ENCODE results near the gene MPPED1. TPM values are rescaled to one million over a fixed set of nuclear protein-coding genes. Genes with fewer than 3 reads are reported as not detected.

Gene MPPED1
- total and polyA plus RNA-seq, 2 donors (not counting 1 experiment from before 2014, with no cell fraction given) = 0.13 TPM; not detected in 1

- CTCF ChIA-PET = no interaction called here
- Mint-ChIP-seq H3K4me3 (no peak overlapping the region), H3K4me1 (no peaks in the 10 kb centered on the region), H3K9me3 (ENCODE audit: insufficient read depth) (no peaks in the 10 kb centered on the region), H3K27ac (no peak overlapping the region), H3K27me3 (peaks cover 27% of the 10 kb centered on the region)
- peaks cover 0 to 5% (median 0%) of the 10 kb centered on the region in 4 experiments for H3K27me3 ChIP-seq (replicated peaks in 1 of 4; ENCODE audit: control extremely low read depth in 1 of 4, control insufficient read depth in 3 of 4, insufficient read depth in 4 of 4, low read length in 3 of 4)
- no peak overlapping the region for H3K27ac ChIP-seq (ENCODE audit: low read length in 2 of 2)
- DNase-seq = no peak
- H3K4me3 ChIP-seq (ENCODE audit: control extremely low read depth in 1 of 5, extremely low read depth in 1 of 5, insufficient read depth in 1 of 5, low read depth in 2 of 5, low read length in 4 of 5) = no peak overlapping the region
- H3K4me1 ChIP-seq (ENCODE audit: control insufficient read depth in 2 of 2, insufficient read depth in 2 of 2, low read length in 2 of 2) = no peaks in the 10 kb centered on the region
- 85% methylated on average over 18 of the region's 18 CpGs for WGBS (ENCODE audit: insufficient coverage)
- H3K9me3 ChIP-seq (ENCODE audit: control extremely low read depth in 1 of 3, control insufficient read depth in 2 of 3, insufficient read depth in 1 of 3, low read length in 2 of 3) = peaks cover 0 to 6% (median 0%) of the 10 kb centered on the region in 3 donors
- no peak overlapping the region for H3K9ac ChIP-seq (ENCODE audit: low read length)
- no peaks in the 10 kb centered on the region for H4K20me1 ChIP-seq (ENCODE audit: control insufficient read depth, insufficient read depth, low read length, poor library complexity, severe bottlenecking)
- TF ChIP-seq EZH2 (IDR thresholded peaks at IDR 0.05; ENCODE audit: borderline replicate concordance, insufficient read depth, low read depth, low read length, poor library complexity, severe bottlenecking) = no peak
- no peak for TF ChIP-seq CTCF (IDR thresholded peaks at IDR 0.05)
- no peaks in the 10 kb centered on the region for H3K36me3 ChIP-seq (replicated peaks in 1 of 2; ENCODE audit: control extremely low read depth in 1 of 2, control insufficient read depth in 1 of 2, extremely low read depth in 1 of 2, insufficient read depth in 2 of 2, low read length in 1 of 2)
- H2AFZ ChIP-seq (ENCODE audit: insufficient read depth, low read depth, low read length, poor library complexity, severe bottlenecking) = no peak overlapping the region
- H3K79me2 ChIP-seq (ENCODE audit: control insufficient read depth, insufficient read depth, low read length) = no peaks in the 10 kb centered on the region
- no peak for ATAC-seq (ENCODE audit: low read depth)
- H3K4me2 ChIP-seq (replicated peaks; ENCODE audit: low read depth, low read length, poor library complexity, severe bottlenecking) = no peak overlapping the region
- intact Hi-C loops (cut with micrococcal nuclease) = no loop called here
- POLR2A ChIA-PET = no interaction called here
These were observed 129.9 kb downstream of the MPPED1 start for GRCh38 chr22:43541462-43542407.

Data from B cell (primary cell).